ENCODE measurements around the gene LAMA2. TPM values are rescaled to one million over a fixed set of nuclear protein-coding genes. Genes with fewer than 3 reads are reported as not detected.

The LAMA2 gene
- total and polyA plus RNA-seq, 2 experiments from 2014 or later = 11.1 to 57.5 TPM

DNA sequence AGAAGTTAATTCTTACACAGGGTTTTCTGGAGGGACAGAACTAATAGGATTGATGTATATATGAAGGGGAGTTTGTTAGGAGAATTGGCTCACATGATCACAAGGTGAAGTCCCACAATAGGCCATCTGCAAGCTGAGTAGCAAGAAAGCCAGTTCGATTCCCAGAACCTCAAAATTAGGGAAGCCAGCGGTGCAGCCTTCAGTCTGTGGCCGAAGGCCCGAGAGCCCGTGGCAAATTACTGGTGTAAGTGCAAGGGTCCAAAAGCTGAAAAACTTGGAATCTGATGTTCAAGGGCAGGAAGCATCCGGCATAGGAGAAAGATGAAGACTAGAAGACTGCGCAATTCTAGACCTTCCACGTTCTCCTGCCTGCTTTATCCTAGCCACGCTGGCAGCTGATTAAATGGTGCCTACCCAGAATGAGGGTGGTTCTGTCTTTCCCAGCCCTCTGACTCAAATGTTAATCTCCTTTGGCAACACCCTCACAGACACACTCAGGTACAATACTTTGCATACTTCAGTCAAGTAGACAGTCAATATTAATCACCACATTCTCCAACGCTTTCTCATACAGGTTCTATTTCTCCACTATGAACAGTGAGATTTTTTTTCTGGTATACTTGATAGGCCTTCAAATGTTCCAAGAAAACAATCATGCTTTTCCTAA lies 357.0 kb downstream of the LAMA2 start:
- WGBS (ENCODE audit: low lambda C conversion rate, missing lambda C conversion rate) = 98% methylated on average over 10 of the region's 10 CpGs

DNA sequence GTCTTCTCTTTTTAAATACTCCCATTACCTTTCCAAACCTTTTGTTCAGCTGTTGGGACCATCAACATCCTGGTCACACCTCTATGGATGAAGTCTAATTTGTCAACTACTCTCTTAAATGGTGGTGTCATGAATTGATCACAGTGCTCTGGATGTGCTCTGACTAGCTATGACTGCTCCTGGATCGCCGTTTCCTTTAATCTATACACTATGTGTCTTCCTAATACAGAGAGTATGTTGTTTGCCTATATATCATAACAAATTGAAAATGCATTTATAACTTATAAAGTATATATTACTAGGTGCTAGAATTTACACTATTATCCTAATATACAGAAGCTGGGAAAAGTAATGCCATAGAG lies 357.5 kb downstream of the LAMA2 start:
- Histone ChIP-seq H3K27ac (no peak overlapping the region), H2AFZ (no peak overlapping the region), H3K27me3 (no peaks in the 10 kb centered on the region), H3K4me3 (no peak overlapping the region), H4K20me1 (ENCODE audit: insufficient read depth, poor library complexity, severe bottlenecking) (no peaks in the 10 kb centered on the region), H3K79me2 (no peaks in the 10 kb centered on the region), H3K4me1 (ENCODE audit: insufficient read depth) (no peaks in the 10 kb centered on the region), H3K4me2 (no peak overlapping the region), H3K36me3 (replicated peaks; ENCODE audit: insufficient read depth, low read depth) (no peaks in the 10 kb centered on the region), H3K9me2 (replicated peaks; ENCODE audit: insufficient read depth) (no peaks in the 10 kb centered on the region), H3K9me3 (ENCODE audit: low read depth) (no peaks in the 10 kb centered on the region)
- TF ChIP-seq EZH2 (IDR thresholded peaks at IDR 0.05; ENCODE audit: borderline replicate concordance) (no peak), EZH2phosphoT487 (IDR thresholded peaks at IDR 0.05; ENCODE audit: low read depth, severe bottlenecking, unreplicated experiment) (no peak)
- TF ChIP-seq, protein P1, sequence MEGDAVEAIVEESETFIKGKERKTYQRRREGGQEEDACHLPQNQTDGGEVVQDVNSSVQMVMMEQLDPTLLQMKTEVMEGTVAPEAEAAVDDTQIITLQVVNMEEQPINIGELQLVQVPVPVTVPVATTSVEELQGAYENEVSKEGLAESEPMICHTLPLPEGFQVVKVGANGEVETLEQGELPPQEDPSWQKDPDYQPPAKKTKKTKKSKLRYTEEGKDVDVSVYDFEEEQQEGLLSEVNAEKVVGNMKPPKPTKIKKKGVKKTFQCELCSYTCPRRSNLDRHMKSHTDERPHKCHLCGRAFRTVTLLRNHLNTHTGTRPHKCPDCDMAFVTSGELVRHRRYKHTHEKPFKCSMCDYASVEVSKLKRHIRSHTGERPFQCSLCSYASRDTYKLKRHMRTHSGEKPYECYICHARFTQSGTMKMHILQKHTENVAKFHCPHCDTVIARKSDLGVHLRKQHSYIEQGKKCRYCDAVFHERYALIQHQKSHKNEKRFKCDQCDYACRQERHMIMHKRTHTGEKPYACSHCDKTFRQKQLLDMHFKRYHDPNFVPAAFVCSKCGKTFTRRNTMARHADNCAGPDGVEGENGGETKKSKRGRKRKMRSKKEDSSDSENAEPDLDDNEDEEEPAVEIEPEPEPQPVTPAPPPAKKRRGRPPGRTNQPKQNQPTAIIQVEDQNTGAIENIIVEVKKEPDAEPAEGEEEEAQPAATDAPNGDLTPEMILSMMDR (IDR thresholded peaks at IDR 0.05; ENCODE audit: poor library complexity) = no peak
- 91% methylated on average over 2 of the region's 2 CpGs for WGBS (ENCODE audit: low lambda C conversion rate, missing lambda C conversion rate)
- no peak for DNase-seq (ENCODE audit: low spot score)

More for the DNA sequence above, 357.0 kb downstream of the LAMA2 start:
- Histone ChIP-seq H3K4me1 (ENCODE audit: insufficient read depth) (peaks cover 3% of the 10 kb centered on the region), H3K4me2 (no peak overlapping the region), H2AFZ (no peak overlapping the region), H3K36me3 (replicated peaks; ENCODE audit: insufficient read depth, low read depth) (no peaks in the 10 kb centered on the region), H3K9me2 (replicated peaks; ENCODE audit: insufficient read depth) (no peaks in the 10 kb centered on the region), H3K27me3 (no peaks in the 10 kb centered on the region), H3K79me2 (no peaks in the 10 kb centered on the region), H3K9me3 (ENCODE audit: low read depth) (no peaks in the 10 kb centered on the region), H3K4me3 (no peak overlapping the region), H3K27ac (no peak overlapping the region), H4K20me1 (ENCODE audit: insufficient read depth, poor library complexity, severe bottlenecking) (no peaks in the 10 kb centered on the region)
- TF ChIP-seq EZH2phosphoT487 (IDR thresholded peaks at IDR 0.05; ENCODE audit: low read depth, severe bottlenecking, unreplicated experiment) = no peak
- TF ChIP-seq, protein P1 (IDR thresholded peaks at IDR 0.05; ENCODE audit: poor library complexity) = no peak
- no peak for TF ChIP-seq EZH2 (IDR thresholded peaks at IDR 0.05; ENCODE audit: borderline replicate concordance)
- no peak for DNase-seq (ENCODE audit: low spot score)

DNA sequence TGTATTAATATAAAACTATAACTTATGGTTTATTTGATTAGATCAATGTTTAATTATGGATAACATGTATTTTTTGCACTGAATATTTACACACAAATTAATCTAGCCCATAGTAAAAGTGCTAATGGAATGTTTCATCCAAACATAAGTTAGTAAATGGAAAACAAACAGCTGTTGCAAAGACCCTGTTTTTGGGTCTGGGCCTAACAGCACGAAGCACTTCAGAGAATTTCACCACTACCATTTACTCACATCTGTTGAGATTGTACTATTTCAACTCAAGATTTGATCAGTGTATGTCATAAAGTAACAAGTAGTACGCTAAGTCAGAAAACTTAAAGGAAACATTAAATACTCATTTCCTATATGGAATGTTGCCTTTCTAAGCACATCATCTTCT lies 359.6 kb downstream of the LAMA2 start:
- TF ChIP-seq, protein P1 (IDR thresholded peaks at IDR 0.05; ENCODE audit: poor library complexity) = no peak
- TF ChIP-seq EZH2phosphoT487 (IDR thresholded peaks at IDR 0.05; ENCODE audit: low read depth, severe bottlenecking, unreplicated experiment) (no peak), EZH2 (IDR thresholded peaks at IDR 0.05; ENCODE audit: borderline replicate concordance) (no peak)
- H4K20me1 ChIP-seq (ENCODE audit: insufficient read depth, poor library complexity, severe bottlenecking) = no peaks in the 10 kb centered on the region
- no peaks in the 10 kb centered on the region for H3K4me1 ChIP-seq (ENCODE audit: insufficient read depth)
- H3K9me2 ChIP-seq (replicated peaks; ENCODE audit: insufficient read depth) = no peaks in the 10 kb centered on the region
- DNase-seq (ENCODE audit: low spot score) = no peak
- H3K27ac ChIP-seq = no peak overlapping the region
- no peak overlapping the region for H3K4me2 ChIP-seq
- 91% methylated on average over 2 of the region's 2 CpGs for WGBS (ENCODE audit: low lambda C conversion rate, missing lambda C conversion rate)
- no peaks in the 10 kb centered on the region for H3K27me3 ChIP-seq
- H3K9me3 ChIP-seq (ENCODE audit: low read depth) = no peaks in the 10 kb centered on the region
- H2AFZ ChIP-seq = no peak overlapping the region
- H3K79me2 ChIP-seq = no peaks in the 10 kb centered on the region
- no peaks in the 10 kb centered on the region for H3K36me3 ChIP-seq (replicated peaks; ENCODE audit: insufficient read depth, low read depth)
- H3K4me3 ChIP-seq = no peak overlapping the region
